Liver (tissue), 3 donors: ENCODE measurements around the gene UTP4.

Experiments used
- JUND ChIP-seq, 2 donors: IDR thresholded peaks; 2 replicates each; pipeline ENCODE4 v1.6.1; 2016; ENCODE audit warnings: antibody characterized with exemption in 2 of 2
- RAD21 ChIP-seq, 2 donors: IDR thresholded peaks; 2 replicates each; pipeline ENCODE4 v1.6.1; 2016; ENCODE audit warnings: antibody characterized with exemption in 2 of 2, mild to moderate bottlenecking in 2 of 2
- RXRA ChIP-seq, 2 donors: IDR thresholded peaks; 2 replicates each; pipeline ENCODE4 v1.6.1; 2017 to 2018; ENCODE audit warnings: antibody characterized with exemption in 2 of 2, mild to moderate bottlenecking in 1 of 2
- TAF1 ChIP-seq: conservative IDR thresholded peaks from 2 replicates; pipeline ENCODE4 v1.6.1; 2016; ENCODE audit warnings: antibody characterized with exemption, mild to moderate bottlenecking
- YY1 ChIP-seq: IDR thresholded peaks from 2 replicates; pipeline ENCODE4 v1.6.1; 2016; ENCODE audit warnings: antibody characterized with exemption, mild to moderate bottlenecking
- TF ChIP-seq, protein P1 (sequence below): fragments of 150-350 bp; IDR thresholded peaks from 2 replicates; pipeline ENCODE4 v1.5.1; 2017; ENCODE audit warnings: improper control_type of control experiment, low read depth, low read length; ENCODE audit not compliant: missing input control
- TF ChIP-seq, protein P2 (sequence below): IDR thresholded peaks from 2 replicates; pipeline ENCODE4 v1.6.1; 2016; ENCODE audit warnings: antibody characterized with exemption
- TF ChIP-seq, protein P3 (sequence below): IDR thresholded peaks from 2 replicates; pipeline ENCODE4 v1.6.1; 2016; ENCODE audit warnings: antibody characterized with exemption, mild to moderate bottlenecking
- TF ChIP-seq, protein P4 (sequence below): IDR thresholded peaks from 2 replicates; pipeline ENCODE4 v1.6.1; 2016; ENCODE audit warnings: antibody characterized with exemption
- TF ChIP-seq, protein P5 (sequence below): IDR thresholded peaks from 2 replicates; pipeline ENCODE4 v1.6.1; 2016; ENCODE audit warnings: antibody characterized with exemption
- donor health status: healthy.
- donor health status: healthy.

DNA sequence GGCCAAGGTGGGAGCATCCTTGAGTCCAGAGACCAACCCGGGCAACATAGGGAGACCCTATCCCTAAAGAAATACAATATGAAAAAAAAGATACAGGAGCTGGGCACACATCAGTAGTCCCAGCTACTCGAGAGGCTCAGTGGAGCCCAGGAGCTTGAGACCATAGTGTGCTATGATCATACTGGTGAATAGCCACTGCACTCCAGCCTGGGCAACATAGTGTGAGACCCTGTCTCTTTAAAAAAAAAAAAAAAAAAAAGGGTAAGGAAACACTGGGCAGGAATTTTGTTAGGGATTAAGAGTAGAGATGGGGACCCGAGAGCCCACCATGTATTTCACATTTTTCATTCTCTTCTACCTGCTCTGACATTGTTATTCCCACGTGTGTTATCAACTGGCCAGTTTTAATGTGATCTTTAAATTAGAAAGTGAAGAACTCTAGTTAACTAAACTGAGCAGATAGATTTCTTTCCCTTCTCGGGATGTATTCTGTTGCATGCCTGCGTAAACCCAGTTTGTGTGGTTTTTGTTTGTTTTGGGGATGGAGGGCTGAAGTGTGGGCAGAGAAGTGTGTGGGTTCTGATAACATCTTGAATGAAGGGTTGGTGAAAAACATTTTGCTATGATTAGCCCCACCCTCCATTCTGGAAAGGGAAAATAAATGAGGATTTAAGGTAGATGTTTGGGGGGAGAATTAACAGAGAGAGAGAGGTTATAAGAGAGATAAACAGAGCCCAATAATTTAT is 37.3 kb downstream of the UTP4 start:
- TF ChIP-seq, protein P1, sequence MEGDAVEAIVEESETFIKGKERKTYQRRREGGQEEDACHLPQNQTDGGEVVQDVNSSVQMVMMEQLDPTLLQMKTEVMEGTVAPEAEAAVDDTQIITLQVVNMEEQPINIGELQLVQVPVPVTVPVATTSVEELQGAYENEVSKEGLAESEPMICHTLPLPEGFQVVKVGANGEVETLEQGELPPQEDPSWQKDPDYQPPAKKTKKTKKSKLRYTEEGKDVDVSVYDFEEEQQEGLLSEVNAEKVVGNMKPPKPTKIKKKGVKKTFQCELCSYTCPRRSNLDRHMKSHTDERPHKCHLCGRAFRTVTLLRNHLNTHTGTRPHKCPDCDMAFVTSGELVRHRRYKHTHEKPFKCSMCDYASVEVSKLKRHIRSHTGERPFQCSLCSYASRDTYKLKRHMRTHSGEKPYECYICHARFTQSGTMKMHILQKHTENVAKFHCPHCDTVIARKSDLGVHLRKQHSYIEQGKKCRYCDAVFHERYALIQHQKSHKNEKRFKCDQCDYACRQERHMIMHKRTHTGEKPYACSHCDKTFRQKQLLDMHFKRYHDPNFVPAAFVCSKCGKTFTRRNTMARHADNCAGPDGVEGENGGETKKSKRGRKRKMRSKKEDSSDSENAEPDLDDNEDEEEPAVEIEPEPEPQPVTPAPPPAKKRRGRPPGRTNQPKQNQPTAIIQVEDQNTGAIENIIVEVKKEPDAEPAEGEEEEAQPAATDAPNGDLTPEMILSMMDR, result no peak
- TF ChIP-seq, protein P2, sequence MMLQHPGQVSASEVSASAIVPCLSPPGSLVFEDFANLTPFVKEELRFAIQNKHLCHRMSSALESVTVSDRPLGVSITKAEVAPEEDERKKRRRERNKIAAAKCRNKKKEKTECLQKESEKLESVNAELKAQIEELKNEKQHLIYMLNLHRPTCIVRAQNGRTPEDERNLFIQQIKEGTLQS, result no peak
- TF ChIP-seq, protein P3, sequence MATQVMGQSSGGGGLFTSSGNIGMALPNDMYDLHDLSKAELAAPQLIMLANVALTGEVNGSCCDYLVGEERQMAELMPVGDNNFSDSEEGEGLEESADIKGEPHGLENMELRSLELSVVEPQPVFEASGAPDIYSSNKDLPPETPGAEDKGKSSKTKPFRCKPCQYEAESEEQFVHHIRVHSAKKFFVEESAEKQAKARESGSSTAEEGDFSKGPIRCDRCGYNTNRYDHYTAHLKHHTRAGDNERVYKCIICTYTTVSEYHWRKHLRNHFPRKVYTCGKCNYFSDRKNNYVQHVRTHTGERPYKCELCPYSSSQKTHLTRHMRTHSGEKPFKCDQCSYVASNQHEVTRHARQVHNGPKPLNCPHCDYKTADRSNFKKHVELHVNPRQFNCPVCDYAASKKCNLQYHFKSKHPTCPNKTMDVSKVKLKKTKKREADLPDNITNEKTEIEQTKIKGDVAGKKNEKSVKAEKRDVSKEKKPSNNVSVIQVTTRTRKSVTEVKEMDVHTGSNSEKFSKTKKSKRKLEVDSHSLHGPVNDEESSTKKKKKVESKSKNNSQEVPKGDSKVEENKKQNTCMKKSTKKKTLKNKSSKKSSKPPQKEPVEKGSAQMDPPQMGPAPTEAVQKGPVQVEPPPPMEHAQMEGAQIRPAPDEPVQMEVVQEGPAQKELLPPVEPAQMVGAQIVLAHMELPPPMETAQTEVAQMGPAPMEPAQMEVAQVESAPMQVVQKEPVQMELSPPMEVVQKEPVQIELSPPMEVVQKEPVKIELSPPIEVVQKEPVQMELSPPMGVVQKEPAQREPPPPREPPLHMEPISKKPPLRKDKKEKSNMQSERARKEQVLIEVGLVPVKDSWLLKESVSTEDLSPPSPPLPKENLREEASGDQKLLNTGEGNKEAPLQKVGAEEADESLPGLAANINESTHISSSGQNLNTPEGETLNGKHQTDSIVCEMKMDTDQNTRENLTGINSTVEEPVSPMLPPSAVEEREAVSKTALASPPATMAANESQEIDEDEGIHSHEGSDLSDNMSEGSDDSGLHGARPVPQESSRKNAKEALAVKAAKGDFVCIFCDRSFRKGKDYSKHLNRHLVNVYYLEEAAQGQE, result no peak
- TF ChIP-seq TAF1 (no peak), YY1 (no peak), RAD21 (IDR thresholded peaks at IDR 0.05) (no peak), RXRA (IDR thresholded peaks at IDR 0.05) (no peak), JUND (IDR thresholded peaks at IDR 0.05) (no peak)
- TF ChIP-seq, protein P4, sequence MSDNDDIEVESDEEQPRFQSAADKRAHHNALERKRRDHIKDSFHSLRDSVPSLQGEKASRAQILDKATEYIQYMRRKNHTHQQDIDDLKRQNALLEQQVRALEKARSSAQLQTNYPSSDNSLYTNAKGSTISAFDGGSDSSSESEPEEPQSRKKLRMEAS, result no peak
- TF ChIP-seq, protein P5, sequence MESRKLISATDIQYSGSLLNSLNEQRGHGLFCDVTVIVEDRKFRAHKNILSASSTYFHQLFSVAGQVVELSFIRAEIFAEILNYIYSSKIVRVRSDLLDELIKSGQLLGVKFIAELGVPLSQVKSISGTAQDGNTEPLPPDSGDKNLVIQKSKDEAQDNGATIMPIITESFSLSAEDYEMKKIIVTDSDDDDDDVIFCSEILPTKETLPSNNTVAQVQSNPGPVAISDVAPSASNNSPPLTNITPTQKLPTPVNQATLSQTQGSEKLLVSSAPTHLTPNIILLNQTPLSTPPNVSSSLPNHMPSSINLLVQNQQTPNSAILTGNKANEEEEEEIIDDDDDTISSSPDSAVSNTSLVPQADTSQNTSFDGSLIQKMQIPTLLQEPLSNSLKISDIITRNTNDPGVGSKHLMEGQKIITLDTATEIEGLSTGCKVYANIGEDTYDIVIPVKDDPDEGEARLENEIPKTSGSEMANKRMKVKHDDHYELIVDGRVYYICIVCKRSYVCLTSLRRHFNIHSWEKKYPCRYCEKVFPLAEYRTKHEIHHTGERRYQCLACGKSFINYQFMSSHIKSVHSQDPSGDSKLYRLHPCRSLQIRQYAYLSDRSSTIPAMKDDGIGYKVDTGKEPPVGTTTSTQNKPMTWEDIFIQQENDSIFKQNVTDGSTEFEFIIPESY, result no peak
